Pons (tissue), 1 donor: ENCODE data around the gene MMP20.
"Not testable (repeated sequence)": the region's sequence is repeated elsewhere in the genome, so short reads cannot be mapped to it uniquely, and the experiment has no call there.

Experiments
- DNase-seq: peaks from one replicate; pipeline ENCODE4 v3.0.0-alpha.2; 2016; ENCODE audit warnings: low spot score

The MMP20 gene, protein sequence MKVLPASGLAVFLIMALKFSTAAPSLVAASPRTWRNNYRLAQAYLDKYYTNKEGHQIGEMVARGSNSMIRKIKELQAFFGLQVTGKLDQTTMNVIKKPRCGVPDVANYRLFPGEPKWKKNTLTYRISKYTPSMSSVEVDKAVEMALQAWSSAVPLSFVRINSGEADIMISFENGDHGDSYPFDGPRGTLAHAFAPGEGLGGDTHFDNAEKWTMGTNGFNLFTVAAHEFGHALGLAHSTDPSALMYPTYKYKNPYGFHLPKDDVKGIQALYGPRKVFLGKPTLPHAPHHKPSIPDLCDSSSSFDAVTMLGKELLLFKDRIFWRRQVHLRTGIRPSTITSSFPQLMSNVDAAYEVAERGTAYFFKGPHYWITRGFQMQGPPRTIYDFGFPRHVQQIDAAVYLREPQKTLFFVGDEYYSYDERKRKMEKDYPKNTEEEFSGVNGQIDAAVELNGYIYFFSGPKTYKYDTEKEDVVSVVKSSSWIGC

DNA sequence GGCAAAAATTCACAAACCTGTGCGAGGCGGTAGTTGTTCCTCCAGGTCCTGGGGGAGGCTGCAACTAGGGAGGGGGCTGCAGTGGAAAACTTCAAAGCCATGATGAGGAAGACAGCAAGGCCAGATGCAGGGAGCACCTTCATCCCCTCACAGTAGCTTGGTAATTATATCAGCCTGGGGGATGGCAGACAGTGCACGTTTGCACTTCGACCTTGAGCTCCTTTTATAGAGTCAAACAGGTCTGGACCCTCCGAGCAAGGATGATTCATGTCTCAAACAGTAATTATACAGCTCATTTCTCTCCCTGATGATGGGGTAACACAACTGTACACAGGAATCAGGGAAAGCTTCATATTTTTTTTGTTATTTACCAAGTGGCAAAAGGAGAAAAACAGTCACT lies at the start of gene MMP20:
MMP20 (minus strand) TSS at position 156 of the 400 bp plus-strand sequence; CDS start at position 143, 13 bp downstream.
- no peak for DNase-seq

DNA sequence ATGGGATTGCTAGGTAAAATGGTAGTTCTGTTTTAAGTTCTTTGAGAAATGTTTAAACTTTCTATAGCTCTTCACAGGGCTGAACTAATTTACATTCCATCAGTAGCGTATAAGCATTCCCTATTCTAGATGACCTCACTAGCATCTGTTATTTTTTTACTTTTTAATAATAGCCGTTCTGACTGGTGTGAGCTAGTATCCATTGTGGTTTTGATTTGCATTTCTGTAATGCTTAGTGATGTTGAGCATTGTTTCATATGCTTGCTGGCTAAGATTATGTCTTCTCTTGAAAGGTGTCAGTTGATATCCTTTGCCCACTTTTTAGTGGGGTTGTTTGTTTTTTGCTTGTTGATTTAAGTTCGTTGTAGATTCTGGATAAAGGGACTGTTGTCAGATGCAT lies 44.5 kb upstream of the MMP20 start:
- no peak for DNase-seq

DNA sequence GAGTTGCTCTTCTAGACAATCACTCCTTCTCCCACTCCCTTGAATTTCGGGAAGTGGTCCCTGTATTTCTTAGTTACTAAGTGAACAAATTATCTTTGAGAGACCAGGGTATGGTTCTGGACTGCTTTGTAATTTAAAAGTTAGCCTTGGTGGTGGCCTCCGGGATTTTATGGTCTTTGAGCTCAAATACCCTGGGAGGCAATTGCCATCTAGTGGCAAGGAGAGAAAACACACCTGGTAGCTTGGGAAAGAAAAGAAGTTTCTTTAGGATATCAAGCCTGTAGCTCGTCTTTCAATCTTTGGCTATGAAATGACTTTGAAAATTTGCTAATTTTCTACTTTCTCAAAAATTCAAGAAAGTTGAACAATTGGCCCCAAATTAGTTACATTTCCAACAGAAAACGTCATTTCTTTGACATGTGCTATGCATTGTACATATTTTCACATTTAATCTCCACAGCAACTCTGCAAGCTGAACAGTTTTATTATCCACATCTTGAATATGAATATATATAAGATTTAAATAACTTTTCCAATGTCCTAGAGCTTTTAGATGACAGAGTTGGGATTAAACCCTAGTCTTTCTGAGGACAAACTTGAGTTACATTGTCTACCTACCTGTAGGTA lies 41.3 kb upstream of the MMP20 start:
- DNase-seq: peak; percentile 44

DNA sequence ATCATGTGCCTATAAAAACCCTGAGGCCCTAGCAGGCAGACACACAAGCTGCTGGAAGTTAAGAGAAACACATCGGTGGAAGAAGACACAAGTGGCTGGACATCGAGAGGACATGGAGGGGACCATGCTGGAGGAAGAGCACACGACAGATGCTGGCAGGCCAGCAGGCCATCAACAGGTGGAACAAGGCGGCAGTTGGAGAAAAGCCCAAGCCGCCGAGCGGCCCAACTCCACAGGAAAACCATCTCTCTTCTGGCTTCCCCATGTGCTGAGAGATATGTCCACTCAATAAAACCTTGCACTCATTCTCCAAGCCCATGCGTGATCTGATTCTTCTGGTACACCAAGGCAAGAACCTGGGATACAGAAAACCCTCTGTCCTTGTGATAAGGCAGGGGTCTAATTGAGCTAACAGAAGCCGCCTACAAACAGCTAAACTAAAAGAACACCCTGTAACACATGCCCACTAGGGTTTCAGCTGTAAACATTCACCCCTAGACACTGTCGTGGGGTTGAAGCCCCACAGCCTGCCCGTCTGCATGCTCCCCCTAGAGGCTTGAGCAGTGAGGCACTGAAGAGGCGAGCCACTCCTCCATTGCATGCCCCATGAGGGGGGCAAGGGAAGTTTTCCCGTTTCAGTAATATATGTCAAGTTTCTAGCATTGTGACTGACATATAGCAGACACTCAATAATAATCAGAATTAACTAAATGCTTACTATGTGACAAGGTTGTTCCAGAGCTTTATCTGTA lies 39.0 kb upstream of the MMP20 start:
- DNase-seq: no peak

DNA sequence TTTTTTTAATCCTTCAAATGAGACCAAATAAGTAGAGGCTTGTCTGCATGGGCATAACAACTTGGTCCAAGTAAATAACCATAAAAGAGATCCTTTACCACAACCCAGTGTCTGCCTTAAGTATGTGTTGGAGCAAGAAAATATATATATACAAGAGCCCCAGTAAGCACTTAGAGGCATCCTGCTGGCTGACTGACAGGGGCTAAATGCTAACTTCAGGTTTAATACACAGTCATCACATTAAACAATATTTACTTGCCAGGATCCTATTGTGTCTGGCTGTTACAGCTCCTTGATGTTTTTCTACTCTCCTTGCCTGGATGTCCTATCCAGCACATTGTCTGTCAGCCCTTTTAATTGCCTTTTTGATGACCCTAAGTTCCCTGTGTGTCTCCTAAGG lies 37.5 kb upstream of the MMP20 start:
- no peak for DNase-seq

DNA sequence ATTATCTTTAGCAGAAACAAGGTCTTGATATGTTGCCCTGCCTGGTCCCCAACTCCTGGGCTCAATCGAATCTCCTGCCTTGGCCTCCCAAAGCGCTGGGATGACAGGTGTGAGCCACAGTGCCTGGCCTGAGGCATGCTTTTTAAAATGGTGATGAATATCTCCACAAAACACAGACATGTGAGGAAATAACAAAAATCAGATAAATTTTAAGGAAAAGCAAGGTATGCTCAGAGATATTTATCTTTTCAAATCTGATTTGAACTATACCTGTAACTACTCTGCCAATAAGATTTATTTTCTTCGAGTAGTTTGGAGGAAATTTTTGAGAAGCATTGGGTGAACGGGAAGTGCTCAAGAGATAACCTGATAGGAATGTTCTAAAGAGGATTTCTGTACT lies 35.9 kb upstream of the MMP20 start:
- DNase-seq: no peak

DNA sequence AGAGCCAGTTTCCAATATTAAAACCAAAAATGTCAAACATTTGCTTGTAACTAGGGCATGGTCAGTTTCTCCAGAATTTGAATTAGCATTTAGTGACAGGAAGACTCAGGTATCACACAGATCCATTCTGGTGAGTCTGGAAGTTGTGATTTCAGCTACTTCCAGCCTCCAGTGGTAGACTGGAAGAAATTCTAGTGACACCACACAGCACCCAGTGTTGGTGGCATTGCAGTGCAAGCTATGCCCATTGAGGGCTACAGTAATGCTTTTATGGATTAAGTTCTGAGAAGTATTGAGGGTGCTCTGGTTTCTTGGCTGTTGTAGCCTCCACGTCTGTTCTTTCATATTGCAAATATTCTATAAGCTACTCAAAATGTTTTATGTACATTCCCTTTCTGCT lies 31.4 kb upstream of the MMP20 start:
- no peak for DNase-seq

DNA sequence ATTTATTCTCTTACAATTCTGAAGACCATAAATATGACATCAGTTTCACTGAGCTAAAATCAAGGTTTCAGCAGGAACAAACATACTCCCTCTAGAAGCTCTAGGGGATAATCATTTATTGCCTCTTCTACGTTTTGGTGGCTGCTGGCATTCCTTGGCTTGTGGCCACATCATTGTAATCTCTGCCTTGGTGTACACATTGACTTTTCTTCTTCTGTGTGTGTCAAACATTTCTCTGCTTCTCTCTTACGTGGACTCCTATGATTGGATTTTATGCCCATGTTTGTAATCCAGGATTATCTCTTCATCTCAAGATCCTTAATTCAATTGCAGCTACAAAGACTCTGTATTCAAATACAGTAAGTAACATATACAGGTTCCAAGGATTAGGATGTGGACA lies 30.4 kb upstream of the MMP20 start:
- DNase-seq: no peak

DNA sequence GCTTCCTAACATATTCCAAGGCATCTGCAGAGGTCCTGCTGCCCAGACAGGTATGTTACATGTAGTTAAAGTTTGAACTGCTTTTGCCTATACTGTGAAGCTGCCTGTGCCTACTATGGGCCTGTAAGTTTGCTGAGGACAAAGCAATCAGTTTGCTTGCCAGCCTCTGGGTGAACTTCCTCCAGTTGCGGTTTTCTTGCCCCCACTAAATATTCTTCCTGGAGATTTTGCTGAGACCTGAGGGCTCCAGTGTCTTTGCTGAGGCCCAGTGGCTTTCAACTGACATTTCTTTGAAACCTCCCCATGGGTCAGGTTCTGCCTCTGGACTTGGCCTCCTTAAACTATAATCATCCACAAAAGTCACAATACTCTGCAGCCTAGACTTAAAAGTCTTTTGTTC lies 29.6 kb upstream of the MMP20 start:
- DNase-seq: no peak

DNA sequence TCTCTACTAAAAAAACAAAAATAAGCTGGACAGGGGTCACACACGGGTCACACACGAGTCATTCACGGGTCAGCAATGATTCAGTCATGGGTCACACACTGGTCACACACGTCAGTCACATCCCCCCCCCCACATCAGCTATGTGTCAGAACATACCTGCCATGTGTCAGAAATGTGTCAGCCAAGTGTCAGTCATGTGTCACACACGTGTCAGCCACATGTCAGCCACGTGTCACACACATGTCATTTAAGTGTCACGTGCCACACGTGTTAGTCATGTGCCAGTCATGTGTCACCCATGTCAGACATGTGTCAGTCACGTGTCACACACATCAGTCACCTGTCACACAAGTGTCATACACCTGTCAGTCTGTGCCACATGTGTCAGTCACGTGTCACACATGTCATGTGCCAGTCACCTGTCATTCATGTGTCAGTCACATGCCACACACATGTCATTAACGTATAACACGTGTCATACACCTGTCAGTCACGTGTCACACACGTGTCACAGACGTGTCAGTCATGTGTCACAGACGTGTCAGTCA lies 28.7 kb upstream of the MMP20 start:
- no peak for DNase-seq

DNA sequence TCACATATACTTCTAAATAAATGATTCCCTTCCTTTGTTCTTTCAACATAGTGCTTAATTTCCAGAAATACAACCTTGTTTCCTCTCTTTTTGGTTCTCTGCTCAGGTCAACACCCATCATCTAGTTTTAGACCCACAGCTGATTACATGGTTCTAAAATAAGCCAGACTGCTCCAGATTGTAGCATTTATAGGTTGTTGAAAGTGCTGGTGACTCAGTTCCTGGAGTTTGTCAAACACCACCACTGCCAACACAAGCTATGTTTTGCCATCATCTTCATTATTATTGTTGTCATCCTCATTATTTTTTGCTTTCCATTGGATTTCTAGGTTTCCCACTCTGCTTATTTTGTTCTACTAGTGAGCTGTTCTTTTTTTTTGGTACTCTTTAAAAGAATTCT lies 22.3 kb upstream of the MMP20 start:
- no peak for DNase-seq

DNA sequence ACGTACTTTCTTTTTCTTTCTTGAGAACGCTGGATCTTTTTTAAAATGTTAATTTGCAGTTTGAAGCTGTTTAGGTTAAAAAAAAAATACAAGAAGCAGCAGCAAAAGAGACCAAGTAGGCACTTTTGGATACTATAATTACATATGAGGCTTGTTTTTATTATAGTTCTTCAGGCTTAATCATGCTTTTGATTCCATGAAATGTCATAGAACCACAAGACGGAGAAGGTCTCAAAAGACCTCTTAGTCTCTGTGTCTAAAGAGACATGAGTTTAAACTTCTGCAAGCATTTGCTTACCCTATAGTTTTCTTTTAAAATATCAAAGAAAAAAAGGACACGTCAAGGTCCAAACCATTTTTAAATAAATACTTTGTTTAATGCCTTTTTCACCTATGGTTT lies 18.8 kb upstream of the MMP20 start:
- DNase-seq: no peak

DNA sequence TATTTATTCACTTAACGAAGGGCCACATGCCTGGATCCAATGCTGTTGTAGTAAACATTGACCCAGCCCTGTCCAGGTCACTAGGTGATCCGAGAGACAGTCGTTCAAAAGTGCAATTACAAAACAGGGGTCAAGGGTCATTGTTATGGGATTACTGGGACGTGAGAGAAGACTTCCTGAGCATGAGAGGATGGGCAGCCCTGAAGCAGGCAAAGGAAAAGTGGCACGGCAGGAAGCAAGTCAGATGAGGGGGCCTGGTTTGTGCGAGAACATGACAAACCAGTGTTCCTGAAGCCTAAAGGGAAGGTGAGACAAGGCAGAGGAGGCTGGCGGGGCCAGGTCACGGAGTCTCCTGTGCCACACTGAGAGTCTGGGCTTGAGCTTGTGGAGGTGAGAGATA lies 15.8 kb upstream of the MMP20 start:
- DNase-seq: no peak

DNA sequence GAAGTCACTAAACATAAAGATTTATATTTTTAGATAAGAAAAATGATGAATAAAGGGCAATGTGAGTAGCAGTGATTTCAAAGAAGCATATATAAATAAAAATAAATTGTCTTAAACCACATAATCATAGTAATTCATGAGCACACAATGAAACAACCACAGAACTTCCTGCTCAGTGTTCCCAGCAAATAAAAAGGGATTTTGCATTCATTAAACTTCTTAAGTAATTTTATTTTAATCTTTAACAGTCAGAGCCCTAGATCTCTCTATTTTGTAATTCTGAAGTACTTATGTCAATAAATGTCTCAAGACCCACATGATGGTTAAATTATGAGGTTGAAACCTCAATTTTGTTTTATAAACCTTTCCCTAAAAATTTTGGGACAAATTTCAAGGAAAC lies 14.5 kb upstream of the MMP20 start:
- no peak for DNase-seq

DNA sequence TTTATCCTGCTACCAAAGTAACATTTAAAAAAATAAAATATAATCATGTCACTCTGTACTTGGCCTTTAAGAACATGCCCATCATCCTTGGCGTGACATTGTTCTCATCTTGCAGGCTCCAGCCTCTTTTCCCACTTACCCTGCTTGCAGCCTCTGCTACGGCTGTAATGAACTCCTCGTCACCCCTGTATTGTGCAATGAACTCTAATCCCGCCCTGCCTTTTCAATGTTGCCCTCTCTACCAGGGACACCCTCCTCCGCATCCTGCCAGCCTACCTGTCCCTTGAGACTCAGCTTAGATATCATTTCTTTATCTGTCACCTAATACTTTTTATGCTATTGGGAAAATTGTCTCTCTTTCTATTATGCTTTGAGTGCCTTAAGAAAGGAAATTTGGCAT lies 12.6 kb upstream of the MMP20 start:
- DNase-seq: no peak

DNA sequence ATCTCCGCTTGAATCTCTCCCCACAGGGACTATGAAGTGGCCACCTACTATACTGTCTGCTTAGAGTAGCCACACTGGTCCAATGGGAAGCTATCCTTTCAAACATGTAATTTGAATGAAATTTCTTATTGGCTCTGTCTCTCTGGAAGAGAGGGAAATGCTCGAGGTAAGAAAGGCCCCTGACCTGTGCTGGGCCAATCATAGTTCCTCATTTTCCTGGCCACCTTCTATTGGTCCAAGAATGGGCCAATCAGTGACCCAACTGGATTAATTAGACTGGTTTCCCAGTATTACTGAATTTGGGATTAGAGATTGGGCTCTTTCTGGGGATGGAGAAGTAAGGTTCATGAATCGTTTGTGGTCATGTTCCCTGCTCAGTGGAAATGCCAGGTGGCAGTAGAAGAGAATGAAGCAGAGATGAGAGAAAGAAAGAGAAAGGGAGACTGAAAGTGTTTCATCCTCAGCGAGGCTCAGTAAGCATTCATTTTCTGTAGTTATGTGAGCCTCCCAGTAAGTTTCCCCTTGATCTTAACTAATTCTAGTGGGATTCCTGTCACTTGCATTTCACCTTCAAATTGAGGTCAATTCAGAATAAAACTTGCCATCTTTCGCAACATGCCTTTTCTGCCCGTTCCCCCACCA lies 8.4 kb upstream of the MMP20 start:
- no peak for DNase-seq

DNA sequence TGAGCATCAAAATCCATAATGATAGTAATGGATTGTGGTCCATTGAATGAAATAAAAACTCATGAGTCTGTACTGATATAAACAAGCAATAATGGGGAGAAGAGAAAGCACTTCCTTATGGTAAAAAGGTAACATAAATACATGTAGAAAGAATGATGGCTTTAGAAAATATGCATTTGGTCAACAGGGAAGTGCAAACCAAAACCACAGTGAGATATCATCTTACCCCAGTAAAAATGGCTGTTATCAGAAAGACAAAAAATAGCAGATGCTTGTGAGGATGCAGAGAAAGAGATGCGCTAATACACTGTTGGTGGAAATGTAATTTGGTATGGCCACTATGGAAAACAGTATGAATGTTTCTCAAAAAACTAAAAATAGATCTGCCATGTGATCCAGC lies 6.9 kb upstream of the MMP20 start:
- DNase-seq: no peak

DNA sequence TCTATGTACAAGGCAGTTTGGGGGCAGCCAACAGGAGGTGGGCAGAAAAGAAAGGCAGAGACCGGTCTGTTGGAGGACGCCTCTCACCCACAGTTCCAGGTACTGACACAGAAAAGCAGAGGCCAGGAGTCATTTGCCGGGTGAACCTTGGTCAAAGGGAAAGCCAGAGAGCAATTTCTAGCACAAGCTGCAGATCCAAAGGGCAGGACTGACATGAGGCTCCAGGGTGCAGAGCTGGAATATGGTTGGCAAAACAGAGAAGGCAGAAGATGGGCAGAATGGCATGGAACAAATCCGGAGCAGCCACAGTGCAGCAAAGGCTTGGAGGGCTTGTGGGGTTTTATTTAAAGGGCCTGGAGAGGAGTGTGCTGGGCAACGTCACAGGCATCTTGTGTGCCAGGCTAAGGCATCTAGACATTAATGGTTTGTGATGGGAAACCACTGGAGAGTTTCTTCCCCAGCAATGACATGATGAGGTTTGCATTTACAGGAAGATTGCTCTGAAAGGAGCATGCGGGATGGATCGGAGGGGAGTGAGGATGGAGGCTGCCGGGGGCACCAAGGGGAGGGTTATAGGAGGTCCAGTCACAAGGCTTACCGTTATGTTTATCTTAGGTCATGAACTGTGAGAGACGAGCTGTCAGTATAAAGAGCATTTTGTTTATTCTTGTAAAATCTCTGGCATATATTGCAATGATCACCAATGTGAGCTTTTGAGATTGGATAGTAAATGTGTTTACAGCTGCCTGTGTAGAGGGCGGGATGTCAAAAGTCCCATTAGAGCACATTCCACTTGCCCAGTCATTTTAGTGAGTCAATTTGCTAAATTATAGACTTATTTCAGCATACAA lies 5.7 kb upstream of the MMP20 start:
- DNase-seq: no peak

DNA sequence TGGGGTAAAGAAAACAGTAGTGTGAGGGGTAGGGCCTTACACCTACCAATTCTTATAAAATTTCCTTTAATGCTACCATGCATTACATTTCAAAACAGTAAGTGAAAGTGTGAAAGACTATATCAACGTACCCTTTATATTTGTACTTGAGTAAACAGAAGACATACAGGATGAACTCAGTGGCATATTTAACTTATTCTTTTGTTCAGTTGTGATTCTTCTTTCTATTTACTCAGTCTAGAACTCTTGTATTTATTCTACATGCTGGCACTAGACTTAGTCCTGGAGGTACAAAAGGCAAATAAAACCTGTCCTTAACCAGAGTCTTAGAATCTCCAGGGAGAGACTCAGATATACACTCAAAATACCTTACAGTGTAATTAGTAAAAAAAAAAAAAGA lies 4.8 kb upstream of the MMP20 start:
- not testable (repeated sequence) for DNase-seq

DNA sequence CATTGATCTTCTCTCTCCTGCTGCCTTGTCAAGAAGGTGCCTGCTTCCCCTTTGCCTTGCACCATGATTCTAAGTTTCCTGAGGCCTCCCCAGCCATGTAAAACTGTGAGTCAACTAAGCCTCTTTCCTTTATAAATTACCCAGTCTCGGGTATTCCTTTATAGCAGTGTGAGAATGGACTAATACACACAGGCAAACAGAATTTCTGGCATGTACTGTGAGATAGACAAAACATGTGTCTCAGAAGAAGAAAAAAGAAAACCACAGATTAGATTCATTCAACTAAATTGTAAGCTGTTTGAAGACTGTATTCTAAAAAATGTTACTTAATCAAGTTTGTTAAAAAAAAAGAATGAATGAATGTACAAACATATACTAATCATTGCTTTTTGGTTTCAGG lies 1.5 kb upstream of the MMP20 start:
- DNase-seq: no peak

DNA sequence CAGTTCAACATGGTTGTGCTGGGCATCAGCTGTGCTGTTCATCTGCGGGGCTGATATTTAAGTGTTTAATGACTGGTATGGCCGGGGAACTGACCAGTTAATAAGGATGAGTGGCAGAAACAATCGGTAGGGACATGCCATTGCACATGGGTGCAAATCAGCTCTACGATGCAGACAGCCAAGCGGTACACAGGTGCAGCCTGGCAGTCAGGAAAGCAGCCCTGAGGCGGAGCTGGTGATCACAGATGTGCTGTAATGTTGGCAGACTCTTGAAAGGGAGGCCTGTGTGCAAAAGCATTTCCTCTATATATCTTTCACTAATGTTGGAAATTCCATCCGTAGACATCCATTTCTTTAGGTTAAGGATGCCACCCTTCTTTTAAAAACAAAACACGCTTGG lies 1.1 kb downstream of the MMP20 start:
- no peak for DNase-seq
